IMR-90 (cell line): ENCODE measurements around the gene MSRB1. TPM values are rescaled to one million over a fixed set of nuclear protein-coding genes. Genes with fewer than 3 reads are reported as not detected.
"Not testable (repeated sequence)": the region's sequence is repeated elsewhere in the genome, so short reads cannot be mapped to it uniquely, and the experiment has no call there.

Experiments
- ATAC-seq: fragments of 200-7000 bp; cut with Tn5 transposase; 2 replicates; pipeline ENCODE4 v1.9.1; 2020; ENCODE audit warnings: low read depth, mild to moderate bottlenecking, moderate library complexity
- BruUV-seq: library from RNA; stranded (reverse); fragments of 400-500 nt; replicated peaks from 2 replicates; lab custom pipeline; 2021; lab: Mats Ljungman, UMichigan
- CTCF ChIA-PET: fragments of 300-600 bp; formaldehyde crosslinking; extraction: SDS; loops from one replicate; lab custom pipeline; 2021; ENCODE audit warnings: antibody characterized with exemption; lab: Yijun Ruan, JAX
- POLR2A ChIA-PET: fragments of 300-600 bp; sonication (Branson Sonifier 250); formaldehyde crosslinking; loops from one replicate; lab custom pipeline; 2022; ENCODE audit warnings: antibody characterized with exemption; ENCODE audit not compliant: unreplicated experiment; lab: Charles Lee
- DNase-seq: peaks from one replicate; pipeline ENCODE4 v3.0.0; 2013
- H2AFZ ChIP-seq: replicated peaks from 2 replicates; pipeline ENCODE3; 2013; ENCODE audit warnings: low read length, mild to moderate bottlenecking; ENCODE audit not compliant: poor library complexity
- H2AK5ac ChIP-seq: 2 replicates; pipeline ENCODE4 v1.6.1; 2013; ENCODE audit warnings: low read depth, low read length, inconsistent platforms
- H2AK9ac ChIP-seq: replicated peaks from 2 replicates; pipeline ENCODE3; 2013; ENCODE audit warnings: mild to moderate bottlenecking, low read depth, low read length, moderate library complexity; ENCODE audit not compliant: poor library complexity
- H2BK120ac ChIP-seq: 2 replicates; pipeline ENCODE4 v1.6.1; 2013; ENCODE audit warnings: low read depth, low read length, inconsistent platforms
- H2BK15ac ChIP-seq: 3 replicates; pipeline ENCODE4 v1.6.1; 2013; ENCODE audit warnings: low read depth, low read length, inconsistent platforms
- H2BK20ac ChIP-seq: 2 replicates; pipeline ENCODE4 v1.6.1; 2013; ENCODE audit warnings: low read depth, mild to moderate bottlenecking, inconsistent platforms, low read length, moderate library complexity
- H2BK5ac ChIP-seq: 2 replicates; pipeline ENCODE4 v1.6.1; 2013; ENCODE audit warnings: mild to moderate bottlenecking, low read depth, low read length, inconsistent platforms; ENCODE audit not compliant: poor library complexity, severe bottlenecking
- H3K14ac ChIP-seq: replicated peaks from 2 replicates; pipeline ENCODE4 v1.6.1; 2013; ENCODE audit warnings: low read depth, low read length, inconsistent platforms
- H3K18ac ChIP-seq: 2 replicates; pipeline ENCODE4 v1.6.1; 2013; ENCODE audit warnings: low read depth, low read length, control low read depth
- H3K23ac ChIP-seq: 2 replicates; pipeline ENCODE4 v1.6.1; 2013; ENCODE audit warnings: low read depth, low read length, inconsistent platforms
- H3K27ac ChIP-seq: 2 replicates; pipeline ENCODE4 v1.5.1; 2013; ENCODE audit warnings: mild to moderate bottlenecking, control low read depth, low read length; ENCODE audit not compliant: insufficient read depth
- H3K27me3 ChIP-seq: 2 replicates; pipeline ENCODE4 v1.6.1; 2013; ENCODE audit warnings: low read length; ENCODE audit not compliant: control insufficient read depth, insufficient read depth
- H3K36me3 ChIP-seq: 2 replicates; pipeline ENCODE4 v1.6.1; 2013; ENCODE audit warnings: low read length, mixed read lengths; ENCODE audit not compliant: control insufficient read depth, insufficient read depth
- H3K4ac ChIP-seq: 2 replicates; pipeline ENCODE4 v1.6.1; 2013; ENCODE audit warnings: low read depth, low read length, inconsistent platforms
- H3K4me1 ChIP-seq: 2 replicates; pipeline ENCODE4 v1.6.1; 2013; ENCODE audit warnings: low read length, mixed read lengths; ENCODE audit not compliant: control insufficient read depth, insufficient read depth
- H3K4me2 ChIP-seq: 2 replicates; pipeline ENCODE4 v1.6.1; 2013; ENCODE audit warnings: low read depth, mild to moderate bottlenecking, control low read depth, low read length, moderate library complexity
- H3K4me3 ChIP-seq: 2 replicates; pipeline ENCODE4 v1.5.1; 2013; ENCODE audit warnings: low read depth, mild to moderate bottlenecking, control low read depth, low read length, moderate library complexity; ENCODE audit not compliant: insufficient read depth
- H3K56ac ChIP-seq: 2 replicates; pipeline ENCODE4 v1.6.1; 2013; ENCODE audit warnings: low read length, inconsistent platforms; ENCODE audit not compliant: insufficient read depth; ENCODE audit errors: extremely low read depth
- H3K79me1 ChIP-seq, 2 experiments: 2 replicates each; pipeline ENCODE4 v1.6.1; 2013; ENCODE audit warnings: low read length in 2 of 2, inconsistent platforms in 1 of 2, low read depth in 1 of 2
- H3K9ac ChIP-seq: 2 replicates; pipeline ENCODE4 v1.6.1; 2013; ENCODE audit warnings: low read depth, low read length, control low read depth
- H3K9me1 ChIP-seq: 2 replicates; pipeline ENCODE4 v1.6.1; 2013; ENCODE audit warnings: low read length, inconsistent platforms; ENCODE audit not compliant: insufficient read depth
- H3K9me3 ChIP-seq: 2 replicates; pipeline ENCODE4 v1.6.1; 2013; ENCODE audit warnings: low read length; ENCODE audit not compliant: control insufficient read depth, insufficient read depth
- H4K20me1 ChIP-seq: 2 replicates; pipeline ENCODE4 v1.6.1; 2013; ENCODE audit warnings: low read length, inconsistent platforms; ENCODE audit not compliant: insufficient read depth
- H4K5ac ChIP-seq: 2 replicates; pipeline ENCODE4 v1.6.1; 2013; ENCODE audit warnings: mild to moderate bottlenecking, low read depth, low read length, control low read depth
- H4K8ac ChIP-seq, 2 experiments: 2 replicates each; pipeline ENCODE4 v1.6.1; 2013; ENCODE audit warnings: low read depth in 2 of 2, low read length in 2 of 2, control low read depth in 1 of 2, inconsistent platforms in 1 of 2
- H4K91ac ChIP-seq: 2 replicates; pipeline ENCODE4 v1.6.1; 2013; ENCODE audit warnings: low read depth, low read length, inconsistent platforms; ENCODE audit not compliant: insufficient read depth
- NFE2L2 ChIP-seq: fragments of 150-350 bp; IDR thresholded peaks from 2 replicates; pipeline ENCODE4 v1.6.1; 2016; ENCODE audit warnings: low read depth, mild to moderate bottlenecking, low read length
- WGBS, 2 experiments: methylation state at CpG; one replicate each; pipeline versions ENCODE4 v1.1.5 to v1.1.7; 2013; ENCODE audit warnings: missing lambda C conversion rate in 2 of 2; ENCODE audit not compliant: insufficient read length in 1 of 2; ENCODE audit errors: extremely low coverage in 2 of 2; 5-methylcytosine and 5-hydroxymethylcytosine counted together
- dilution Hi-C: fragments of 300-500 bp; cut with HindIII; formaldehyde crosslinking; loops from one replicate; pipeline ENCODE4 v1.14.3; 2018; ENCODE audit warnings: low sequenced_read_pairs; ENCODE audit not compliant: unreplicated experiment
- in situ Hi-C: fragments of 300-500 bp; cut with MboI; formaldehyde crosslinking; loops from 3 replicates; pipeline ENCODE4 v1.14.3; 2019; ENCODE audit warnings: low sequenced_read_pairs, inconsistent platforms, mixed read lengths
- intact Hi-C: fragments of 100-400 bp; cut with micrococcal nuclease; formaldehyde crosslinking; loops from 2 replicates; pipeline ENCODE4 v1.10.0; 2022
- polyA plus RNA-seq, 3 experiments: library from polyadenylated mRNA; depleted of rRNA; stranded (reverse); fragments of >200 nt; gene quantifications; 2 replicates each; pipeline ENCODE4 v1.2.3, GENCODE V29; 2012; ENCODE audit warnings: low replicate concordance in 1 of 3
- total RNA-seq: library from RNA; depleted of rRNA; stranded (reverse); fragments of >200 nt; gene quantifications from 2 replicates; pipeline ENCODE4 v1.2.3, GENCODE V29; 2012

Gene MSRB1
- total and polyA plus RNA-seq, 2 of the 4 experiments (the other 2 are of a cell fraction), result 17.0 to 32.3 TPM

- TF ChIP-seq NFE2L2, result no peak
Measured at GRCh38 chr16:1899641-1900451, 43.2 kb downstream of the MSRB1 start (continued).

- H3K9me1 ChIP-seq, H2AK5ac ChIP-seq, ATAC-seq, H2AK9ac ChIP-seq, H2BK20ac ChIP-seq, POLR2A ChIA-PET, H2BK15ac ChIP-seq, H4K8ac ChIP-seq, H3K4ac ChIP-seq, H2BK120ac ChIP-seq, H3K18ac ChIP-seq, H3K79me1 ChIP-seq, H3K56ac ChIP-seq, H3K4me2 ChIP-seq, H3K36me3 ChIP-seq, H3K4me3 ChIP-seq, H3K9me3 ChIP-seq, H4K5ac ChIP-seq, H3K27ac ChIP-seq, H3K4me1 ChIP-seq, dilution Hi-C loops, DNase-seq, H2AFZ ChIP-seq, intact Hi-C loops, H4K91ac ChIP-seq, H3K9ac ChIP-seq, H4K20me1 ChIP-seq, H2BK5ac ChIP-seq, H3K23ac ChIP-seq, BruUV-seq, H3K14ac ChIP-seq: not testable (repeated sequence)
- H3K27me3 ChIP-seq, result peaks cover 40% of the 10 kb centered on the region
- 71% methylated on average over 1 of the region's 2 CpGs; no CpG with 5 or more reads in 1 of the 2 experiments for WGBS, 2 experiments
- CTCF ChIA-PET, result interaction anchor here (0.6 kb wide), 1 partner anchor 32 kb away, joined by 3 read pairs; no protein-coding TSS in a partner anchor
- in situ Hi-C loops, result loop anchor here (25.0 kb wide), 1 partner anchor 490 kb away; no protein-coding TSS in a partner anchor
Measured at GRCh38 chr16:1897692-1898091, 45.3 kb downstream of the MSRB1 start.
